HFFc6 (cell line): ENCODE results near the gene PTDSS2. TPM values are rescaled to one million over a fixed set of nuclear protein-coding genes. Genes with fewer than 3 reads are reported as not detected.
A peak's percentile ranks its signal among the peaks of the same experiment; 100 is the strongest.

ENCODE experiments used
- DNase-seq: peaks from one replicate; pipeline ENCODE4 v3.0.0-alpha.2; 2018
- H3K27ac Mint-ChIP-seq: 2 replicates; pipeline ENCODE4 v1.8.0; 2020; ENCODE audit warnings: mild to moderate bottlenecking, mixed read lengths
- H3K27me3 Mint-ChIP-seq: 2 replicates; pipeline ENCODE4 v1.8.0; 2021; ENCODE audit warnings: mild to moderate bottlenecking, moderate library complexity, mixed read lengths; ENCODE audit not compliant: insufficient read depth
- H3K36me3 Mint-ChIP-seq: 2 replicates; pipeline ENCODE4 v1.8.0; 2021; ENCODE audit warnings: low read depth, mixed read lengths
- H3K4me1 Mint-ChIP-seq: 2 replicates; pipeline ENCODE4 v1.8.0; 2020; ENCODE audit warnings: low read depth, mixed read lengths
- H3K4me3 Mint-ChIP-seq: 2 replicates; pipeline ENCODE4 v1.8.0; 2020; ENCODE audit warnings: mild to moderate bottlenecking, moderate library complexity, mixed read lengths
- H3K9me3 Mint-ChIP-seq: 2 replicates; pipeline ENCODE4 v1.8.0; 2020; ENCODE audit warnings: mild to moderate bottlenecking, mixed read lengths
- total RNA-seq, 6 experiments: library from RNA; stranded (reverse); fragmentation: NEBNext Ultra II Directional; extraction: Animal tissue kit (Norgen Biotek cat#: 25700); gene quantifications; 2 replicates in 1 of 6; 3 replicates in 5 of 6; pipeline ENCODE4 v1.2.3, GENCODE V29; 2021
- TF ChIP-seq, protein P1 (sequence below): fragments of 200-600 bp; sonication (generic); IDR thresholded peaks from 2 replicates; pipeline ENCODE4 v1.5.0; 2021; ENCODE audit warnings: antibody characterized with exemption, mild to moderate bottlenecking

PTDSS2 gene
- total RNA-seq, 6 experiments from 2014 or later, result 23.3 to 34.5 (median 27.2) TPM

DNA sequence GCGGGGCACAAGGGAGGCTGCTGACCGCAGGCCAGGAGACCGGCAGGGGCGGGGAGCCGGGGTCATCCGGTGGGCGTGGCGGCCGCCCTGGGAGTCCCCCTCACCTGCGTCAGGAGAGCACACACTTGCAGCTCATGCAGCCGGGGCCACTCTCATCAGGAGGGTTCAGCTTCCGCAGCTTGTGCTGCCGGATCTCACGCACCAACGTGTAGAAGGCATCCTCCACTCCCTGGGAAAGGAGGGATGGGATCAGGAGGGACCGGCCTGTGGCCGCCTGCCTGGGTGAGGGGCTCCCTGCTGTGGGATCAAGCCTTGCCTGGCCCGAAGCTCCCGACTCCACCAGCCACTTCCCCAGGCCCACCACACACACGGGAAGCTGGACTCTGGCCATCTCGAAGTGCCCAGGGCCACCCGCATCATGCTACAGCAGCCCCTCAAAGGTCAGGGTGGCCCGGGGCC lies 82.5 kb downstream of the PTDSS2 start:
- Mint-ChIP-seq H3K4me3 (no peak overlapping the region), H3K4me1 (no peaks in the 10 kb centered on the region), H3K9me3 (no peaks in the 10 kb centered on the region), H3K27me3 (peaks cover 2% of the 10 kb centered on the region), H3K27ac (no peak overlapping the region), H3K36me3 (no peaks in the 10 kb centered on the region)
- TF ChIP-seq, protein P1, sequence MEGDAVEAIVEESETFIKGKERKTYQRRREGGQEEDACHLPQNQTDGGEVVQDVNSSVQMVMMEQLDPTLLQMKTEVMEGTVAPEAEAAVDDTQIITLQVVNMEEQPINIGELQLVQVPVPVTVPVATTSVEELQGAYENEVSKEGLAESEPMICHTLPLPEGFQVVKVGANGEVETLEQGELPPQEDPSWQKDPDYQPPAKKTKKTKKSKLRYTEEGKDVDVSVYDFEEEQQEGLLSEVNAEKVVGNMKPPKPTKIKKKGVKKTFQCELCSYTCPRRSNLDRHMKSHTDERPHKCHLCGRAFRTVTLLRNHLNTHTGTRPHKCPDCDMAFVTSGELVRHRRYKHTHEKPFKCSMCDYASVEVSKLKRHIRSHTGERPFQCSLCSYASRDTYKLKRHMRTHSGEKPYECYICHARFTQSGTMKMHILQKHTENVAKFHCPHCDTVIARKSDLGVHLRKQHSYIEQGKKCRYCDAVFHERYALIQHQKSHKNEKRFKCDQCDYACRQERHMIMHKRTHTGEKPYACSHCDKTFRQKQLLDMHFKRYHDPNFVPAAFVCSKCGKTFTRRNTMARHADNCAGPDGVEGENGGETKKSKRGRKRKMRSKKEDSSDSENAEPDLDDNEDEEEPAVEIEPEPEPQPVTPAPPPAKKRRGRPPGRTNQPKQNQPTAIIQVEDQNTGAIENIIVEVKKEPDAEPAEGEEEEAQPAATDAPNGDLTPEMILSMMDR, result no peak
- no peak for DNase-seq

DNA sequence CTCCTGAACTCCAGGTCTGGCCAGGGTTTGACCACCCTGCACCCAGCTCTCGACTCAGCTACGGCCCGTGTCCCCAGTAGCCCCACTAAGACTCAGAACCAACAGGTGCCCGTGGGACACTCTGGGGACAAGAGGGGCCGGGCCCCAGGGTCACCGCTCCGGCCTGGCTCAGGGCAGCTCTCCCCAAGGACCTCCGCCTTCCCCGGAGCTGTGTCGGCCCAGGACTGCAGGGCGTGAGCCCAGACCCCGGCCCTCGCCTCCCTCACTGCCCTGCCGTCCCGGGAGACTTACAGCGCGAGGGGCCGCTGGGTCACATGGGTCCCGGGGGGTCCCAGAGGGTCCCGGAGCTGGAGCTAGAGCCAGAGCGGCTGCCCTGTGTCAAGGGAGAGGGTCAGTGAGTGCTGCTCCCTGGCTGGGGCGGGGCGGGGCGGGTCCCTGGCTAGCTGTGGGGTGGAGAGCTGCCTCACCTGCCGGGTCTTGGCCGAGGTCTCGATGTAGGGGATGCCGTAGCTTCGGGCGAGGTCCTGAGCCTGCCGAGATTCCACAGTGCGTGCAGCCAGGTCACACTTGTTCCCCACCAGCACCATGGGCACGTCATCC lies 83.0 kb downstream of the PTDSS2 start:
- peaks cover 2% of the 10 kb centered on the region for H3K27me3 Mint-ChIP-seq
- H3K27ac Mint-ChIP-seq, result no peak overlapping the region

DNA sequence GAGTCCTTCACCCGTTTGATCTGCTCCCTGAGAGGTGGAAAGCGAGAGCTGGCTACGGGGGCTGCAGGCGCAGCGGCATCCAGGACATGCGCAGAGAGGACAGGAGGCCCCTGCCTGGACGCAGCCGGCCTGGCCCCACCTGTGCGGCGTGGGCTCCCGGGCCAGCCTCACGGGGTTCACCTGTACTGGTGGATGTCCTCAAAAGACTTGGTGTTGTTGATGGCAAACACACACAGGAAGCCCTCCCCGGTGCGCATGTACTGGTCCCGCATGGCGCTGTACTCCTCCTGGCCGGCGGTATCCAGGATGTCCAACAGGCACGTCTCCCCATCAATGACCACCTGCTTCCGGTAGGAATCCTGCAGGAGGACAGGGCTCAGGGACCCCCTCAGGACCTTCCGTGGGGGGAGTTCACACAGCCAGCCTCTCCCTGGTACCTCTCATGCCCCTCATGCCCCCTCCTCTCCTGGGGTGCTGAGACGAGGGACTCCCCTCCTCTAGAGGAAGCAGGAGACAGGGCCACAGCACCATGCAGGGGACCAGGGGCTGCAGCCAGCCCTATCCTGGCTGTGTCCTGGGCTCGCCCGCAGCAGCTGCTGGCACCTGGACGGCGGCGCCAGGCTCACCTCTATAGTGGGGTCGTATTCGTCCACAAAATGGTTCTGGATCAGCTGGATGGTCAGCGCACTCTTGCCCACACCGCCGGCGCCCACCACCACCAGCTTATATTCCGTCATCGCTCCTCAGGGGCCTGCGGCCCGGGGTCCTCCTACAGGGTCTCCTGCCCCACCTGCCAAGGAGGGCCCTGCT lies 83.7 kb downstream of the PTDSS2 start:
- Mint-ChIP-seq H3K27ac (no peak overlapping the region), H3K4me1 (no peaks in the 10 kb centered on the region), H3K36me3 (no peaks in the 10 kb centered on the region), H3K27me3 (peaks cover 2% of the 10 kb centered on the region), H3K9me3 (no peaks in the 10 kb centered on the region), H3K4me3 (peak overlapping the region; percentile 79)
- DNase-seq, result no peak
- TF ChIP-seq, protein P1, result no peak

More for the DNA sequence above, 83.0 kb downstream of the PTDSS2 start:
- DNase-seq, result no peak
- TF ChIP-seq, protein P1, result no peak
- Mint-ChIP-seq H3K4me3 (no peak overlapping the region), H3K36me3 (no peaks in the 10 kb centered on the region), H3K4me1 (no peaks in the 10 kb centered on the region), H3K9me3 (no peaks in the 10 kb centered on the region)

DNA sequence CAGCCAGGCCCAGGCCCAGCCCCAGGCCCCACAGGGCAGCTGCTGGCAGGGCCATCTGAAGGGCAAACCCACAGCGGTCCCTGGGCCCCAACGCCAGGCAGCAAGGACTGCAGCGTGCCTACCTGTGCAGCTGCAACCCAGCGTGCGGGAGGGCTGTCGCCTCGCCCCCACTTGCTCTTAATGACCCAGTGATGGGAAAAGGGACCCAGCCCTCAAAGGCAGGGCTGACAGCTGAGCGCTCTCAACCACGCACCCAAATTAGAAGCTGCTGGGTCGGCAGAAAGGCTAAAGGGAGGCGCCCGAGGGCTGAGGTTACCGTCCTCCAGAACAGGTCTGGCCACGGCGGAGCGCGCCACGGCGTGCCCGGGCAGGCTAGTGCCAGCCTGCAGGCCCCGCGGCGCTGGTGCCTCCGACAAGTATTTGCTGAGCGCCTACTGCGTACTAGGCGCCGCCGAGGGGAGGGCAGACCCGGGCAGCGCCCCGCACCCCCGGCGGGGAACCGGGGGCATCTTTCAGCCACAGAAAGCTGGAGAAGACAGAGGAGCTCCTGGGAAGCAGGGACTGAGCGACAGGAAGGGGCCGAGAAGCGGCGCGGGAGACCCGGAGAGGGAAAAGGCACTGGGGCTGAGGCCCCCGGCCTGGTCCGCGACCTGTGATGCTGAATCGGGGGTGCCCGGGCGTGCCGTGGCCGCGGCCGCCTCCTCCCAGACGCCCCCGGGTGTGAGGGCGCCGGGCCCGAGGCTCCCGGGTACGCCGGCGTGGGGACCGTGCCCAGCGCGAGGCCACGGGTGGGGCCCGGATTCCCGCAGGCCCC lies 84.5 kb downstream of the PTDSS2 start:
- Mint-ChIP-seq H3K27me3 (peaks cover 2% of the 10 kb centered on the region), H3K9me3 (no peaks in the 10 kb centered on the region), H3K36me3 (no peaks in the 10 kb centered on the region), H3K4me1 (no peaks in the 10 kb centered on the region), H3K27ac (peak overlapping the region; percentile 26; the same call in 1 of the 2 replicates), H3K4me3 (peak overlapping the region; percentile 79)
- TF ChIP-seq, protein P1, result peak; percentile 9; the same call in 1 of the 2 replicates
- DNase-seq, result no peak

DNA sequence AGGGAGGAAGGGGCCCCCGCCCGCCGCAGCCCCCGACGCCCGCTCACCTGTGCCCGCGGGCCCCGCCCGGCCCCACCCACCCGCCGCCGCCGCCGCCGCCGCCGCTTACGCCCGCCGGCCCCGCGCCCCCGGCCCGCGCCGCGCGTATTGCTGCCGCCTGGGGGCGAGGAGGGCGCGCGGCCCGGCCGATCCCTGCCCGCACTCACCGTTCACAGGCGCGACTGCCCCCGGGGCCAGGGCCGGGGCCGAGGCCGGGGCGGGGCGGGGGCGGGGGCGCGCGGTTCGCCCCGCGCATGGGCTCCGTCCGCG lies 85.1 kb downstream of the PTDSS2 start:
- Mint-ChIP-seq H3K4me3 (no peak overlapping the region), H3K27me3 (peaks cover 2% of the 10 kb centered on the region), H3K27ac (no peak overlapping the region), H3K4me1 (no peaks in the 10 kb centered on the region), H3K9me3 (no peaks in the 10 kb centered on the region), H3K36me3 (no peaks in the 10 kb centered on the region)
- TF ChIP-seq, protein P1, result no peak
- DNase-seq, result no peak
